Renal pelvis (tissue), 4 donors: ENCODE data around the gene AUP1. TPM values are rescaled to one million over a fixed set of nuclear protein-coding genes. Genes with fewer than 3 reads are reported as not detected.

ENCODE experiments used
- DNase-seq: peaks from one replicate; pipeline ENCODE4 v3.0.0-alpha.2; 2013
- polyA plus RNA-seq, 3 donors: library from polyadenylated mRNA; unstranded; fragments of 120-200 nt; gene quantifications; one replicate each; pipeline ENCODE4 v1.2.1, GENCODE V29; 2013; ENCODE audit not compliant: insufficient read length in 3 of 3

Gene AUP1
- polyA plus RNA-seq, 3 donors = 106 to 113 (median 110) TPM

DNA sequence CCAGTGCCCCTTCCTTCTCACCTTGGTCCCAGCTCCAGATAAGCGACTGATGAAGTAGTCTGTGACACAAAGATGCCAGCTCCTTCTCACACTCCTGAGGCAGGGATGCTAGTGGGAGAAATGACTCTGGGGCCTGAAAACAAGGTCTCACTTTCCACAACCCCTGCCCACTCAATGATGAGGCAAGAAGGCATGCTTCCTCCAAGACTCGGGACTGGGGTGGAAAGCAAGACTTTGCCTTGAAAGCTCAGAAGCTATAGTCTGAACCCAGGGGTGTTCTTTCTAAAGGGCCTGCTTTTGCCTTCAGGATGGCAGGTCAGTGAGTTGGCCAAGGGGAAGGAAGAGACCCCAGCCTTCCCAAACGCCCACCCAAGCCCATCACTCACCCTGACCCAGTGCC, 48.1 kb downstream of the AUP1 start:
- DNase-seq = no peak

Other genes starting within 250 kb of the AUP1 start
- 1 to 10 TPM; 1.9 to 5.6 (median 3.4) TPM for gene SLC4A5, start 186.3 kb downstream of the AUP1 start, polyA plus RNA-seq
- gene DCTN1, start 149.4 kb downstream of the AUP1 start, polyA plus RNA-seq = 100 to 1,000 TPM; 157 to 179 (median 167) TPM
- gene C2orf81, start 108.1 kb downstream of the AUP1 start, polyA plus RNA-seq = 1 to 10 TPM; 8.4 to 9.2 (median 8.5) TPM
- 10 to 100 TPM; 38.6 to 44.6 (median 43.7) TPM for gene WDR54, start 108.0 kb downstream of the AUP1 start, polyA plus RNA-seq
- gene RTKN, start 87.8 kb downstream of the AUP1 start, polyA plus RNA-seq = 10 to 100 TPM; 77.2 to 92.8 (median 82.4) TPM
- 10 to 100 TPM; 26.5 to 38.9 (median 28.7) TPM for gene INO80B, start 74.6 kb downstream of the AUP1 start, polyA plus RNA-seq
- gene WBP1, start 71.3 kb downstream of the AUP1 start, polyA plus RNA-seq = 100 to 1,000 TPM; 126 to 130 (median 127) TPM
- 10 to 100 TPM; 48.8 to 60.1 (median 49.3) TPM for gene MOGS, start 64.3 kb downstream of the AUP1 start, polyA plus RNA-seq
- 10 to 100 TPM; 52.0 to 74.4 (median 62.3) TPM for gene MRPL53, start 57.0 kb downstream of the AUP1 start, polyA plus RNA-seq
- 10 to 100 TPM; 10.2 to 18.6 (median 17.1) TPM for gene CCDC142, start 46.7 kb downstream of the AUP1 start, polyA plus RNA-seq
- 10 to 100 TPM; 29.3 to 36.0 (median 34.1) TPM for gene TTC31, start 46.6 kb downstream of the AUP1 start, polyA plus RNA-seq
- gene LBX2, start 30.1 kb downstream of the AUP1 start, polyA plus RNA-seq = 1 to 10 TPM; 3.1 to 7.9 (median 3.9) TPM
- 10 to 100 TPM; 25.2 to 29.2 (median 27.8) TPM for gene PCGF1, start 22.0 kb downstream of the AUP1 start, polyA plus RNA-seq
- under 1 TPM; 0.06 to 0.17 (median 0.13) TPM for gene TLX2, start 15.3 kb downstream of the AUP1 start, polyA plus RNA-seq
- gene DQX1, start 3.5 kb downstream of the AUP1 start, polyA plus RNA-seq = under 1 TPM; 0.21 to 0.57 (median 0.43) TPM
- 10 to 100 TPM; 34.8 to 37.9 (median 37.0) TPM for gene HTRA2, start 227 bp upstream of the AUP1 start, polyA plus RNA-seq
- 10 to 100 TPM; 10.1 to 11.4 (median 11.4) TPM for gene LOXL3, start 24.2 kb upstream of the AUP1 start, polyA plus RNA-seq
- gene DOK1, start 25.0 kb upstream of the AUP1 start, polyA plus RNA-seq = 10 to 100 TPM; 10.1 to 11.0 (median 10.5) TPM
- gene M1AP, start 118.6 kb upstream of the AUP1 start, polyA plus RNA-seq = 1 to 10 TPM in 1 of 3 donors, under 1 TPM in 2; 0.61 to 1.1 (median 0.75) TPM
- gene SEMA4F, start 124.5 kb upstream of the AUP1 start, polyA plus RNA-seq = 1 to 10 TPM; 6.8 to 8.7 (median 7.4) TPM